OCI-LY7 (cell line): ENCODE data around the gene NAV2. TPM values are rescaled to one million over a fixed set of nuclear protein-coding genes. Genes with fewer than 3 reads are reported as not detected.

Experiments used
- BruUV-seq: library from RNA; stranded (reverse); fragments of 400-500 nt; replicated peaks from 2 replicates; lab custom pipeline; 2021; lab: Mats Ljungman, UMichigan
- CTCF ChIA-PET: fragments of 300-600 bp; sonication (Branson Sonifier 250); formaldehyde crosslinking; loops from one replicate; lab custom pipeline; 2022; ENCODE audit warnings: antibody characterized with exemption; ENCODE audit not compliant: unreplicated experiment; lab: Charles Lee
- POLR2A ChIA-PET: fragments of 300-600 bp; sonication (Branson Sonifier 250); formaldehyde crosslinking; loops from one replicate; lab custom pipeline; 2022; ENCODE audit warnings: antibody characterized with exemption; lab: Charles Lee
- DNase-seq: peaks from one replicate; pipeline ENCODE4 v3.0.0-alpha.2; 2015; ENCODE audit warnings: low spot score
- H2AFZ ChIP-seq: fragments of 200-600 bp; sonication (generic), shearing (Covaris generic); 2 replicates; pipeline ENCODE4 v1.6.1; 2014; ENCODE audit warnings: mild to moderate bottlenecking, antibody characterized with exemption, low read length, moderate library complexity
- H3K27ac ChIP-seq: fragments of 200-600 bp; sonication (generic); 2 replicates; pipeline ENCODE4 v1.5.1; 2014; ENCODE audit warnings: mixed run types, low read depth, mild to moderate bottlenecking, moderate library complexity, low read length, inconsistent platforms; ENCODE audit not compliant: poor library complexity, severe bottlenecking
- H3K36me3 ChIP-seq: fragments of 200-600 bp; sonication (generic); 2 replicates; pipeline ENCODE4 v1.6.1; 2014; ENCODE audit warnings: mild to moderate bottlenecking, antibody characterized with exemption, low read length, moderate library complexity, mixed read lengths; ENCODE audit not compliant: insufficient read depth
- H3K4me1 ChIP-seq: fragments of 200-600 bp; sonication (generic); 2 replicates; pipeline ENCODE4 v1.5.1; 2014; ENCODE audit warnings: mild to moderate bottlenecking, low read length; ENCODE audit not compliant: insufficient read depth, poor library complexity, severe bottlenecking
- H3K4me2 ChIP-seq: fragments of 200-600 bp; sonication (generic); 2 replicates; pipeline ENCODE4 v1.6.1; 2014; ENCODE audit warnings: mild to moderate bottlenecking, low read length
- H3K4me3 ChIP-seq: fragments of 200-600 bp; sonication (generic); 2 replicates; pipeline ENCODE4 v1.5.1; 2014; ENCODE audit warnings: mild to moderate bottlenecking, low read depth, low read length; ENCODE audit not compliant: poor library complexity, severe bottlenecking
- H3K79me2 ChIP-seq: fragments of 200-600 bp; sonication (generic); 2 replicates; pipeline ENCODE4 v1.6.1; 2016; ENCODE audit warnings: low read depth, mild to moderate bottlenecking, low read length, moderate library complexity, mixed read lengths; ENCODE audit not compliant: insufficient read depth
- H3K9me2 ChIP-seq: fragments of 200-600 bp; sonication (generic); 2 replicates; pipeline ENCODE4 v1.6.1; 2016; ENCODE audit warnings: mild to moderate bottlenecking, low read length, mixed read lengths; ENCODE audit not compliant: insufficient read depth
- H3K9me3 ChIP-seq: fragments of 200-600 bp; sonication (generic); 2 replicates; pipeline ENCODE4 v1.6.1; 2014; ENCODE audit warnings: mild to moderate bottlenecking, mixed run types, low read length, mixed read lengths
- H4K20me1 ChIP-seq: fragments of 200-600 bp; sonication (generic); 2 replicates; pipeline ENCODE4 v1.6.1; 2014; ENCODE audit warnings: mild to moderate bottlenecking, antibody characterized with exemption, low read length, moderate library complexity, mixed read lengths; ENCODE audit not compliant: insufficient read depth
- EZH2phosphoT487 ChIP-seq: fragments of 200-600 bp; sonication (generic); IDR thresholded peaks from 2 replicates; pipeline ENCODE4 v1.6.1; 2018; ENCODE audit warnings: low read depth, borderline replicate concordance, mild to moderate bottlenecking, mixed run types, antibody characterized with exemption, low read length, moderate library complexity, mixed read lengths
- intact Hi-C: fragments of 100-400 bp; cut with micrococcal nuclease; formaldehyde crosslinking; loops from one replicate; pipeline ENCODE4 v1.10.0; 2022; ENCODE audit not compliant: unreplicated experiment
- total RNA-seq, 2 experiments: library from RNA; depleted of rRNA in 1 of 2; stranded (reverse); fragments of >200 nt in 1 of 2; shearing (Covaris generic) in 1 of 2; gene quantifications; 2 replicates each; pipeline ENCODE4 v1.2.3, GENCODE V29; 2014 to 2022
- TF ChIP-seq, protein P1 (sequence below): fragments of 200-600 bp; sonication (generic); conservative IDR thresholded peaks from 2 replicates; pipeline ENCODE4 v1.5.1; 2014; ENCODE audit warnings: mild to moderate bottlenecking, antibody characterized with exemption, low read length, moderate library complexity, mixed read lengths

NAV2 gene
- total RNA-seq, 2 experiments from 2014 or later: 0.06 to 0.68 TPM

DNA sequence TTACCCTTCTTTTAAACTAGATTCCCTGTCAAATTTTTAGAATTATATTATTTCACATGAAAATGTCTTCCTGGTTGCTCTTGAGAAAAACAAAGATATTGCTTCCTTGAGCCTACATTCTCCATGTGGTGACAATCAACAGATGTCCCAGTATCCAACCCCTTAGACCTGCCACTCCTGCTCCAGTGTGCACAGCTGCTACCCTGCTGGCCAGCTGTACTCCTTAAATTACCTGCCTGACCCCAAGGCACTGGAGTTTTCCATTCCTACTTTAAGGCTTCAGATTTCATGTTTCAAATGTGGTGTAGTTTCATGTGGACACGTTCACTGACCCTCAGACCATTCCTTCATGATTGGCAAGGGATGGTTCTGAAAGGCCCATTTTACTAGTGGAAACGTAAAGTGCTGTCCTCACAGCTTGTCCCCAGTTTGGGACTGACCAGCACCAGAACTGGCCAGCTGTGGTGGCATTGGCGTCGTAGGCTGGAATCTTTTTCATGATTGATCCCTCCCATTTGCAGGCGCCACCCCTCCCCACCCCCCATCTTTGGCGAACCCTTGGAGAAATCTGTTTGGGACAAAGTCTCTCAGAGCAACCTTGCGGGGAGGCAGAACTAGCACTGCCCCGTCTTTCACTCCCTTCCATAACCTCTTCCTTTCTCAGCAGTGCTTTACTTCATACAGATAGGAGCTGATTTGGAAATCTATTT lies 324.1 kb downstream of the NAV2 start:
- ChIA-PET CTCF (no interaction called here), POLR2A (interaction anchor here (1.5 kb wide), 1 partner anchor 21 kb away, joined by 3 read pairs; no protein-coding TSS in a partner anchor)
- no peak overlapping the region for H3K4me3 ChIP-seq
- no peaks in the 10 kb centered on the region for H4K20me1 ChIP-seq
- no peak overlapping the region for H2AFZ ChIP-seq
- DNase-seq: no peak
- H3K9me3 ChIP-seq: no peaks in the 10 kb centered on the region
- no peak overlapping the region for H3K27ac ChIP-seq
- no peaks in the 10 kb centered on the region for H3K9me2 ChIP-seq
- TF ChIP-seq, protein P1, sequence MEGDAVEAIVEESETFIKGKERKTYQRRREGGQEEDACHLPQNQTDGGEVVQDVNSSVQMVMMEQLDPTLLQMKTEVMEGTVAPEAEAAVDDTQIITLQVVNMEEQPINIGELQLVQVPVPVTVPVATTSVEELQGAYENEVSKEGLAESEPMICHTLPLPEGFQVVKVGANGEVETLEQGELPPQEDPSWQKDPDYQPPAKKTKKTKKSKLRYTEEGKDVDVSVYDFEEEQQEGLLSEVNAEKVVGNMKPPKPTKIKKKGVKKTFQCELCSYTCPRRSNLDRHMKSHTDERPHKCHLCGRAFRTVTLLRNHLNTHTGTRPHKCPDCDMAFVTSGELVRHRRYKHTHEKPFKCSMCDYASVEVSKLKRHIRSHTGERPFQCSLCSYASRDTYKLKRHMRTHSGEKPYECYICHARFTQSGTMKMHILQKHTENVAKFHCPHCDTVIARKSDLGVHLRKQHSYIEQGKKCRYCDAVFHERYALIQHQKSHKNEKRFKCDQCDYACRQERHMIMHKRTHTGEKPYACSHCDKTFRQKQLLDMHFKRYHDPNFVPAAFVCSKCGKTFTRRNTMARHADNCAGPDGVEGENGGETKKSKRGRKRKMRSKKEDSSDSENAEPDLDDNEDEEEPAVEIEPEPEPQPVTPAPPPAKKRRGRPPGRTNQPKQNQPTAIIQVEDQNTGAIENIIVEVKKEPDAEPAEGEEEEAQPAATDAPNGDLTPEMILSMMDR: no peak
- TF ChIP-seq EZH2phosphoT487: no peak
- no peaks in the 10 kb centered on the region for H3K79me2 ChIP-seq
- H3K4me2 ChIP-seq: no peak overlapping the region
- intact Hi-C loops: no loop called here
- H3K36me3 ChIP-seq: no peaks in the 10 kb centered on the region
- no TSS peak for BruUV-seq
- no peaks in the 10 kb centered on the region for H3K4me1 ChIP-seq

DNA sequence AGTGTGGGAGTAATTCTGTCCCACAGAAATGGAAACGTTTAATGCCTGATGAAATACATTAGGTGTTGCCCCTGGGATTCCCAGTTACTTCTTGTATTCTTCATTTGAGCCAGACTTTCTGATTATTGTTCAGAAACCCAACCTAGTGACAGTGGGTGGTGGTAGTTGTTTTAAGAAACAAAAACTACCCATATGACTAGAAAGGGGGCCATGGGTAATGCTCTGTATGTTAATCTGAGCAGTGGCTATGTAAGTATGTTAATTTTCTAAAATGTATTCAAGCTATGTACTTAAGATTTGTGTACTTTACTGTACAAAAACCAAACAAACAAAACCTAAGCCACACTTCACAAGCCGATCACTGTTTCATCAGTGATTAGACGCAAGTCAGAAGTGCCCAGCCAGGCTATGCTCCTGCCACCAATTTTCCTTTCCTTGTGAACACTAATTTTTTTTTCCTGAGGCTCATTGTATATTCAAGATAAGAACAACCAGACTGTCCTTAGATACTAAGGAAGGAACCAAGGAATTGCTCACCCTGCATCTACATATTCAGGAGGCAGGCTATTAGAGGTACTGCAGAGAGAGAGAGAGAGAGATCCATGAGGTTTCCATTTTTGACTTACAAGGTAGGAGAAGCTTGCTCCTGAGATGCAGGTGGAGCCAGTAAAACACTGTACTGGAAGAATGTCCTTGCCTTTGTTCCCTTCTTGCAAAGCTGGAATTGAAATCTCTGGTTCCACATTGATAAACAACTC lies 324.9 kb downstream of the NAV2 start:
- TF ChIP-seq, protein P1: no peak
- no peak for TF ChIP-seq EZH2phosphoT487
- no peaks in the 10 kb centered on the region for H3K9me2 ChIP-seq
- H3K79me2 ChIP-seq: no peaks in the 10 kb centered on the region
- ChIA-PET CTCF (no interaction called here), POLR2A (interaction anchor here (0.9 to 1.5 kb wide), 2 partner anchors 22 to 58 kb away, joined by 3 read pairs; no protein-coding TSS in a partner anchor)
- H3K4me3 ChIP-seq: no peak overlapping the region
- H3K36me3 ChIP-seq: no peaks in the 10 kb centered on the region
- no TSS peak for BruUV-seq
- intact Hi-C loops: no loop called here
- no peak overlapping the region for H3K4me2 ChIP-seq
- H3K4me1 ChIP-seq: no peaks in the 10 kb centered on the region
- no peak for DNase-seq
- H3K27ac ChIP-seq: no peak overlapping the region
- no peaks in the 10 kb centered on the region for H3K9me3 ChIP-seq
- no peak overlapping the region for H2AFZ ChIP-seq
- no peaks in the 10 kb centered on the region for H4K20me1 ChIP-seq
